Measurements from ENCODE around the gene NLGN3. TPM values are rescaled to one million over a fixed set of nuclear protein-coding genes. Genes with fewer than 3 reads are reported as not detected.

NLGN3 gene
- polyA plus RNA-seq, 3 donors, result 0.15 to 0.67 (median 0.49) TPM

- 31 to 52% (median 51%) methylated on average over 5 of the region's 5 CpGs for WGBS, 3 donors
- no peak overlapping the region for H3K27ac ChIP-seq (ENCODE audit: low read depth, low read length)
Observed at GRCh38 chrX:71184092-71184491, 39.5 kb downstream of the NLGN3 start.

DNA sequence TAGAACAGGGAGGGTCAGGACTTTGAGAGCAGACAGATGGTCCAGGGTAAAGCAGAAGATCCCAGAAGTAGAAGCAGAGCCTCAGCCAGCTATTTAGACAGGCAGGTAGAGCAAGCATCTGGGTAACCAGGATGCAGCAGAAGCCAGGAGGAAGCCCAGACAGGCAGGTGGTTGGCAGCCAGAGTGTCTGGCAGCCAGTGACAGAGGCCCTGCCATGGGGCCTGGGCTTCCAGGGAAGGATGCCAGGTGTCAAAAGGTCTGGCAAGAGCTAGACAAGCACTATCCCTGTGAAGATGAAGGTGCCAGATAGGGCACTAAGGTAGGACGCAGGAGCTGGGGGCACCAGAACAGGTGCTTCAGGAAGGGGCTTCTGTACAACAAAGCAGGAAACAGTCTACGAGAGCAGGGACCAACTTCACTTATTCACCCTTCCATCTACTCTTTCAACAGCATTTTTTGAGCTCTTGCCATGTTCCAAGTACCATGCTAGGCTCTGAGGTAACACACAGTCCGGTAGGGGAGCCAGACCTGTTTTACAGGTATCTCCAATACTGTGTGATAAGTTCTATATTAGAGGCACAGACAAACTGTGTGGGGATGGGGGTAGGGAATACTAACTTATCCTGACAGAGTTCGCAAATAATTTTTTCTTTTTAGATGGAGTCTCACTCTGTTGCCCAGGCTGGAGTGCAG is 40.3 kb downstream of the NLGN3 start:
- WGBS, 3 donors, result 40 to 82% (median 78%) methylated on average over 4 of the region's 4 CpGs
- no peak overlapping the region for H3K27ac ChIP-seq (ENCODE audit: low read depth, low read length)

DNA sequence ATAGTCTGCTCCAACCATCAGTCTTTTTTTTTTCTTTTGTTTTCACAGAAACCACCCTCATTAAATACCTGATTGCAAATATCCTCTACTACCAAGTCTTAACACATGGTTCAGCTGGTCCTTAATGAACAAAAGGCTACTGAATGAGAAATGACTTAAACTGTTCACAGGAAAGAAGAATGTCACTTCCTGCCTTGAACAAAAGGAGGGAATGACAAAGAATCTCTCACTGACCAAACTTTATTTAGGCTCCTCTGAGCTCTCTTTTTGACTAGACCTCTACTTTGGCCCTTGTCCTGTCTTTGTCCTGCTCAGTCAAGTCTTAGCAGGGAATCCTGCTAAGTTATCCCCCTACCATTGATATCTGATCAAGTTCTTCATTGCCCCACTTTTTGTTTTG is 46.6 kb downstream of the NLGN3 start:
- no peak overlapping the region for H3K27ac ChIP-seq (ENCODE audit: low read depth, low read length)

GRCh38 chrX:71195964-71196649 is 51.5 kb downstream of the NLGN3 start:
- no peak overlapping the region for H3K27ac ChIP-seq (ENCODE audit: low read depth, low read length)
- 52 to 54% (median 54%) methylated on average over 4 of the region's 4 CpGs for WGBS, 3 donors

- no peak overlapping the region for H3K27ac ChIP-seq (ENCODE audit: low read depth, low read length)
- WGBS, 3 donors, result 35 to 86% (median 49%) methylated on average over 3 of the region's 3 CpGs
Observed at GRCh38 chrX:71198066-71198465, 53.4 kb downstream of the NLGN3 start.

DNA sequence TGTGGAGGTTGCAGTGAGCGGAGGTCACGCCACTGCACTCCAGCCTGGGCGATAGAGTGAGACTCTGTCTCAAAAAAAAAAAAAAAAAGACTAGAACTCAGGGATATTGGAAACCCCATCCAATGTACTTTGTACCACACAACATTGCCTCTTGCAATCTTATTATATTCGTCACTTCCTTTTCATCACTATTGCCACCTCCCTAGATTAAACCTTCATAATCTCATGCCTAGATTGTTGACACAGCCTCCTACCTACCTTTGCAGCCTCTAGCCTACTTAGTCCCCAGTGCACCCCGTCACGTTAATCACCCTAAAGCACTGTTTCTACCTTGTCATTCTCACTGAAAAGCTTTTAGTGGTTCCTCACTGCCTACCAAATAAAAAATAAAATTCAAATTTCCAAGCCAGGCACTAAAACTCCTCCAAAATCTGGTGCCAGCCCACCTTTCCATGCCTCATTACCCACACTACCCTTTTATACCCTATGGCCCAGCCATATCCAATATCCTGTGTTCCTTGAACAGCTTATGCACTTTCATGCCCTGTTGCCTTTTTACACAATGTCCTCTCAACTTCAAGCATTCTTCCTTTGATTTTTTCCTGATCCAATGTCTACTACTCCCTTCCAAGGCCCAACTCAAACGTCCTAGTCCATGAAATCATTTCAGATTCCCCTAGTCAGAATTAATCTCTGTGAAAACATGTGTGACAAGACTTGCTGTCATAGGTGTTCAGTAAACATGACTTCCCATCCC is 54.8 kb downstream of the NLGN3 start:
- WGBS, 3 donors, result 78 to 91% (median 79%) methylated on average over 7 of the region's 7 CpGs
- H3K27ac ChIP-seq (ENCODE audit: low read depth, low read length), result no peak overlapping the region

GRCh38 chrX:71210816-71211215 is 66.2 kb downstream of the NLGN3 start:
- no peak overlapping the region for H3K27ac ChIP-seq (ENCODE audit: low read depth, low read length)
- 79 to 84% (median 83%) methylated on average over 3 of the region's 3 CpGs for WGBS, 3 donors

DNA sequence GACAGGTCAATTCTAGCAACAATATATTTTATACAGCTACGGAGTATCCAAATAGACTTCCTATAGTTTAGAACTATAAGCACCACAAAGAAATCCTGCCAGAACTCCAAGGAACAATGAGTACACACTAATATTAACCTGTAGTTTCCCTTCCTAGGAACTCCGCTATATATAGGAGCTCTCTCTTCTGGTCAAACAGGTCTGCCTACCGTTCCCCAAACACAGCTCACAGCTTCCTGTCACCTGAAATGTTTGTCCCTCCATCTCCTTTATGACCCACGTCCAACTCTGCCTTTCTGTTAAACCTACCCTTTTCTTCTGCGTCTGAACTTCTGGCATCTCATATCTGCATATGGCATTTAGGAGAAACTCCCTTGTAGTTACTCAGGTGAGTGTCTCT is 67.9 kb downstream of the NLGN3 start:
- H3K27ac ChIP-seq (ENCODE audit: low read depth, low read length), result no peak overlapping the region
- WGBS, 3 donors, result 22 to 69% (median 59%) methylated on average over 5 of the region's 5 CpGs

DNA sequence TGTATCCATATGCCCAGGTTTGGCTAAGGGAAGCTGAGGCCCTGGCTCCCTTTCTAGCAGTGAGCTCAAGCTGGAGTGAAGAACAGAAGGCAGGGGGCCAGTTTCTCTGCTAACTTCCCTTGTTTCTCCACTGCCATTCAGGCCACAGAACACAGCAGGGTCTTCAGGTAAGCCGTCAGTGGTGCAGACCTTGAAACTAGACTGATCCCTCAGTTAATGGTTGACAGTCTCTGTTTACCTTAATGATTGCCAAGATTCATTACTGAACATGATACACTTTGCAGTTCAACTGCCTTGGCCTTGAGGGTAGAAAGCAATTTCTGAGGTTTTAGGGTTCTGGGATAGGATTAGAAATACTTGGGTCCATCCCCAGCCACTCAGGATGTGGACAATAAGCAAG is 69.5 kb downstream of the NLGN3 start:
- no peak overlapping the region for H3K27ac ChIP-seq (ENCODE audit: low read depth, low read length)
- 33 to 89% (median 85%) methylated on average over 1 of the region's 1 CpG for WGBS, 3 donors

- WGBS, 3 donors, result 22 to 84% (median 75%) methylated on average over 4 to 5 of the region's 5 CpGs
Observed at GRCh38 chrX:71214604-71215337, 70.1 kb downstream of the NLGN3 start.

GRCh38 chrX:71215338-71215912 is 70.8 kb downstream of the NLGN3 start:
- H3K27ac ChIP-seq (ENCODE audit: low read depth, low read length), result no peak overlapping the region
- WGBS, 3 donors, result 27 to 83% (median 83%) methylated on average over 6 to 10 of the region's 10 CpGs

More at GRCh38 chrX:71214604-71215337, 70.1 kb downstream of the NLGN3 start:
- no peak overlapping the region for H3K27ac ChIP-seq (ENCODE audit: low read depth, low read length)

DNA sequence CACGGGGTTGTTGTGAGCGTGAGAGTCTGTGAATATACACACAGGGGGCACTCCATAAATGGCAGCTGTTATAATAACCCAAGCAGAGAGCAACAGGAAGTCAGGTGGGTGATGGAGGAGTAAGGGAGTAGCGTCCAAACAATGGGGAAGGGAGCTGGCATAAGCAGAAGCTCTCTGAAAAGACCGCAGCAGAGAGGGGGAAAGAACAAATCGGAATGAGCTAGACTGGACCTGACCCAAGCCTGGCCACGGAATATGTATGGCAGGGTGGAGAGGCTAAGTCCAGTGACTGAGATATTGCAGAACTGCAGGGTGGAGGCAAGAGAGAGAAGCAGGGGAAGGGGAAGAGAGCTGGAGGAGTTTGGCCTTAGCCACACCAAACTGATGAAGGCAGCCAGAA is 71.8 kb downstream of the NLGN3 start:
- H3K27ac ChIP-seq (ENCODE audit: low read depth, low read length), result no peak overlapping the region
- WGBS, 3 donors, result 16 to 41% (median 36%) methylated on average over 5 to 6 of the region's 6 CpGs

- WGBS, 3 donors, result 16 to 90% (median 80%) methylated on average over 6 of the region's 6 CpGs
- H3K27ac ChIP-seq (ENCODE audit: low read depth, low read length), result no peak overlapping the region
Observed at GRCh38 chrX:71217298-71217697, 72.7 kb downstream of the NLGN3 start.

Other genes starting within 250 kb of the NLGN3 start
- under 1 TPM in 2 of 3 donors, not detected in 1; 0.03 to 0.83 TPM for gene TEX11, start 236.1 kb upstream of the NLGN3 start, polyA plus RNA-seq
- not detected for gene SLC7A3, start 213.7 kb upstream of the NLGN3 start, polyA plus RNA-seq
- 10 to 100 TPM; 15.1 to 53.5 (median 23.3) TPM for gene SNX12, start 76.5 kb upstream of the NLGN3 start, polyA plus RNA-seq
- gene FOXO4, start 49.0 kb upstream of the NLGN3 start, polyA plus RNA-seq, result 10 to 100 TPM in 2 of 3 donors, 1 to 10 TPM in 1; 9.1 to 26.1 (median 11.4) TPM
- under 1 TPM in 1 of 3 donors, not detected in 2; 0.19 TPM for gene CXorf65, start 38.1 kb upstream of the NLGN3 start, polyA plus RNA-seq
- 10 to 100 TPM in 2 of 3 donors, 1 to 10 TPM in 1; 2.9 to 15.4 (median 10.8) TPM for gene IL2RG, start 33.3 kb upstream of the NLGN3 start, polyA plus RNA-seq
- 10 to 100 TPM in 2 of 3 donors, 1 to 10 TPM in 1; 8.7 to 13.4 (median 12.9) TPM for gene MED12, start 26.2 kb upstream of the NLGN3 start, polyA plus RNA-seq
- 100 to 1,000 TPM in 1 of 3 donors, 1 to 10 TPM in 2; 1.0 to 102 (median 1.8) TPM for gene GJB1, start 78.4 kb downstream of the NLGN3 start, polyA plus RNA-seq
- 1 to 10 TPM; 4.6 to 6.4 (median 6.3) TPM for gene ZMYM3, start 109.3 kb downstream of the NLGN3 start, polyA plus RNA-seq
- gene NONO, start 138.8 kb downstream of the NLGN3 start, polyA plus RNA-seq, result 100 to 1,000 TPM; 121 to 143 (median 133) TPM
- gene ITGB1BP2, start 156.9 kb downstream of the NLGN3 start, polyA plus RNA-seq, result 1 to 10 TPM in 1 of 3 donors, under 1 TPM in 2; 0.32 to 1.5 (median 0.58) TPM
- gene TAF1, start 221.5 kb downstream of the NLGN3 start, polyA plus RNA-seq, result 10 to 100 TPM; 10.4 to 20.8 (median 15.9) TPM